ENCODE data around the gene EIF4G3. TPM values are rescaled to one million over a fixed set of nuclear protein-coding genes. Genes with fewer than 3 reads are reported as not detected.

The EIF4G3 gene
- total and polyA plus RNA-seq, 9 of the 15 experiments (the other 6 are each of a cell fraction or from before 2014, with no cell fraction given), result 6.7 to 40.5 (median 32.1) TPM

- TF ChIP-seq CEBPZ (IDR thresholded peaks at IDR 0.05; ENCODE audit: borderline replicate concordance, low read depth, low read length) (no peak), CREB5 (CRISPR knock-in tag; IDR thresholded peaks at IDR 0.05) (no peak), IRF9 (tag; IDR thresholded peaks at IDR 0.05) (no peak), COPS2 (conservative IDR thresholded peaks at IDR 0.05) (no peak), GTF2E2 (tag; IDR thresholded peaks at IDR 0.05) (no peak), SMAD2 (IDR thresholded peaks at IDR 0.05; ENCODE audit: low read depth, low read length) (no peak), MTA3 (IDR thresholded peaks at IDR 0.05; ENCODE audit: borderline replicate concordance) (peak; percentile 46), CBX3 (IDR thresholded peaks at IDR 0.05; ENCODE audit: borderline replicate concordance in 1 of 2, low read length in 2 of 2) (no peak), NR2C2 (CRISPR knock-in tag; IDR thresholded peaks at IDR 0.05) (no peak), NR2C2 (tag; IDR thresholded peaks at IDR 0.05) (no peak), HSF4 (CRISPR knock-in tag; IDR thresholded peaks at IDR 0.05; ENCODE audit: borderline replicate concordance) (no peak), HDAC6 (IDR thresholded peaks at IDR 0.05; ENCODE audit: low read depth, low read length) (no peak), JUN (IDR thresholded peaks at IDR 0.05; ENCODE audit: borderline replicate concordance, low read depth, low read length) (no peak; the same call in 1 of the 2 replicates), JUN (CRISPR knock-in tag; IDR thresholded peaks at IDR 0.05; ENCODE audit: borderline replicate concordance) (0 out of 2 replicates have a peak, but pooled peaks have one; percentile 24), MLX (CRISPR knock-in tag; conservative IDR thresholded peaks at IDR 0.05) (no peak), ZNF146 (CRISPR knock-in tag; IDR thresholded peaks at IDR 0.05; ENCODE audit: unreplicated experiment) (no peak), HOMEZ (CRISPR knock-in tag; IDR thresholded peaks at IDR 0.05) (no peak)
Measured at GRCh38 chr1:20786253-20787028, 390.3 kb downstream of the EIF4G3 start (continued).

All from K562 (cell line).